Panc1 (cell line): Measurements from ENCODE around the gene PRDX3.

Experiments used
- POLR2AphosphoS5 ChIP-seq: IDR thresholded peaks from 2 replicates; pipeline ENCODE4 v1.6.1; 2012; ENCODE audit warnings: mild to moderate bottlenecking, low read depth, low read length, moderate library complexity
- TF ChIP-seq, protein P1 (sequence below): fragments of 450-650 bp; IDR thresholded peaks from 2 replicates; pipeline ENCODE4 v1.5.1; 2017; ENCODE audit warnings: mild to moderate bottlenecking

- TF ChIP-seq POLR2AphosphoS5: no peak
- TF ChIP-seq, protein P1, sequence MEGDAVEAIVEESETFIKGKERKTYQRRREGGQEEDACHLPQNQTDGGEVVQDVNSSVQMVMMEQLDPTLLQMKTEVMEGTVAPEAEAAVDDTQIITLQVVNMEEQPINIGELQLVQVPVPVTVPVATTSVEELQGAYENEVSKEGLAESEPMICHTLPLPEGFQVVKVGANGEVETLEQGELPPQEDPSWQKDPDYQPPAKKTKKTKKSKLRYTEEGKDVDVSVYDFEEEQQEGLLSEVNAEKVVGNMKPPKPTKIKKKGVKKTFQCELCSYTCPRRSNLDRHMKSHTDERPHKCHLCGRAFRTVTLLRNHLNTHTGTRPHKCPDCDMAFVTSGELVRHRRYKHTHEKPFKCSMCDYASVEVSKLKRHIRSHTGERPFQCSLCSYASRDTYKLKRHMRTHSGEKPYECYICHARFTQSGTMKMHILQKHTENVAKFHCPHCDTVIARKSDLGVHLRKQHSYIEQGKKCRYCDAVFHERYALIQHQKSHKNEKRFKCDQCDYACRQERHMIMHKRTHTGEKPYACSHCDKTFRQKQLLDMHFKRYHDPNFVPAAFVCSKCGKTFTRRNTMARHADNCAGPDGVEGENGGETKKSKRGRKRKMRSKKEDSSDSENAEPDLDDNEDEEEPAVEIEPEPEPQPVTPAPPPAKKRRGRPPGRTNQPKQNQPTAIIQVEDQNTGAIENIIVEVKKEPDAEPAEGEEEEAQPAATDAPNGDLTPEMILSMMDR: no peak
Measured at GRCh38 chr10:119207713-119208552, 29.3 kb upstream of the PRDX3 start.
